ENCODE measurements around the gene NDUFS3.
"Not testable (repeated sequence)": the region's sequence is repeated elsewhere in the genome, so short reads cannot be mapped to it uniquely, and the experiment has no call there.

Gene NDUFS3

GRCh38 chr11:47578524-47579494 is at the start of gene NDUFS3, which contains the start of gene KBTBD4 (continued):
- peak; percentile 79 for TF ChIP-seq ZBTB10 (tag by site-specific recombination; IDR thresholded peaks at IDR 0.05)
- TF ChIP-seq ZBTB17 (tag by site-specific recombination; IDR thresholded peaks at IDR 0.05) = peak; percentile 99
- peak; percentile 89 for TF ChIP-seq ZNF660 (tag by site-specific recombination; IDR thresholded peaks at IDR 0.05)
- TF ChIP-seq, protein P1, sequence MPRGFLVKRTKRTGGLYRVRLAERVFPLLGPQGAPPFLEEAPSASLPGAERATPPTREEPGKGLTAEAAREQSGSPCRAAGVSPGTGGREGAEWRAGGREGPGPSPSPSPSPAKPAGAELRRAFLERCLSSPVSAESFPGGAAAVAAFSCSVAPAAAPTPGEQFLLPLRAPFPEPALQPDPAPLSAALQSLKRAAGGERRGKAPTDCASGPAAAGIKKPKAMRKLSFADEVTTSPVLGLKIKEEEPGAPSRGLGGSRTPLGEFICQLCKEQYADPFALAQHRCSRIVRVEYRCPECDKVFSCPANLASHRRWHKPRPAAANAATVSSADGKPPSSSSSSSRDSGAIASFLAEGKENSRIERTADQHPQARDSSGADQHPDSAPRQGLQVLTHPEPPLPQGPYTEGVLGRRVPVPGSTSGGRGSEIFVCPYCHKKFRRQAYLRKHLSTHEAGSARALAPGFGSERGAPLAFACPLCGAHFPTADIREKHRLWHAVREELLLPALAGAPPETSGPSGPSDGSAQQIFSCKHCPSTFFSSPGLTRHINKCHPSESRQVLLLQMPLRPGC (tag by site-specific recombination; IDR thresholded peaks at IDR 0.05) = peak; percentile 97

DNA sequence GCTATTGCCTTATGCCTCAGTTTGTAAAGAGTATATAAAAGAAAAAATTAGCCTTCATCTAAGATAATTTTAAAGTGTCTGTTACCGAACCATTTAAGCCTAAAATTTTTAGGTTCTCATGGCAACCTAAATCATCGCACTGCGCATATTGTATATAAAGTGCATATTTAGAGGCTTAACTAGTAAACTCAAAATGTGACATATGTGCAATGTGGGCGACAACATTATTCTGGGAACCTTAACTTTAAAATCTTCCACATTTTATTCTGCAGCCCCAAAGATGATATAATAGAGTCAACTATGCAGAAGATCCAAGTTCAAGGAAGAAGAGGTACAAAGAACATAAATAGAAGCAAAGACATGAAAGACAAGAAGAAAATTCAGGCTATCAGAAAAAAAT is 48.9 kb upstream of the NDUFS3 start:
- Histone ChIP-seq H3K36me3 (ENCODE audit: control insufficient read depth in 2 of 2, insufficient read depth in 1 of 2, low read length in 2 of 2) (no peaks in the 10 kb centered on the region; a peak in 1 of 3 replicates), H3K27ac (ENCODE audit: extremely low read depth, low read depth, low read length) (no peak overlapping the region), H3K4me3 (ENCODE audit: low read depth, low read length) (no peak overlapping the region), H3K9me3 (ENCODE audit: control insufficient read depth, insufficient read depth, low read depth, low read length) (no peaks in the 10 kb centered on the region), H3K4me1 (ENCODE audit: control insufficient read depth, insufficient read depth, low read length) (peaks cover 3% of the 10 kb centered on the region)
- ChIA-PET CTCF (no interaction called here), POLR2A (no interaction called here)
- TF ChIP-seq ZNF549 (tag by site-specific recombination; IDR thresholded peaks at IDR 0.05) (no peak), OSR2 (tag by site-specific recombination; IDR thresholded peaks at IDR 0.05) (no peak), HOXA7 (CRISPR knock-in tag; IDR thresholded peaks at IDR 0.05; ENCODE audit: borderline replicate concordance) (no peak), PRDM1 (tag by site-specific recombination; IDR thresholded peaks at IDR 0.05) (no peak), ZNF10 (tag by site-specific recombination; IDR thresholded peaks at IDR 0.05) (no peak)

DNA sequence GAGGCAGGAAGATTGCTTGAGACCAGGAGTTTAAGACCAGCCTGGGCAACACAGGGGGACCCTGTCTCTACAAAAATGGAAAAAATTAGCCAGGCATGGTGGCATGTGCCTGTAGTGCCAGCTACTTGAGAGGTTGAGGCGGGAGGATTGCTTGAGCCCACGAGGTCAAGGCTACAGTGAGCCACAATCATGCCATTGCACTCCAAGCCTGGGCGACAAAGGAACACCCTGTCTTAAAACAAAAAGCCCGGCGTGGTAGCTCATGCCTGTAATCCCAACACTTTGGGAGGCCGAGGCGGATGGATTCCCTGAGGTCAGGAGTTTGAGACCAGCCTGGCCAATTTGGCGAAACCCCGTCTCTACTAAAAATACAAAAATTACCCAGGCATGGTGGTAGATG is 48.2 kb upstream of the NDUFS3 start:
- CTCF ChIA-PET; POLR2A ChIA-PET; H3K4me3 ChIP-seq (ENCODE audit: low read depth, low read length); H3K36me3 ChIP-seq (ENCODE audit: control insufficient read depth in 2 of 2, insufficient read depth in 1 of 2, low read length in 2 of 2); H3K9me3 ChIP-seq (ENCODE audit: control insufficient read depth, insufficient read depth, low read depth, low read length); H3K27ac ChIP-seq (ENCODE audit: extremely low read depth, low read depth, low read length); H3K4me1 ChIP-seq (ENCODE audit: control insufficient read depth, insufficient read depth, low read length): not testable (repeated sequence)

- Histone ChIP-seq H3K4me1 (ENCODE audit: control insufficient read depth, insufficient read depth, low read length) (peaks cover 5% of the 10 kb centered on the region), H3K36me3 (ENCODE audit: control insufficient read depth in 2 of 2, insufficient read depth in 1 of 2, low read length in 2 of 2) (peaks cover 0 to 4% of the 10 kb centered on the region in 2 experiments; a peak in 2 of 3 replicates), H3K27ac (ENCODE audit: extremely low read depth, low read depth, low read length) (no peak overlapping the region), H3K9me3 (ENCODE audit: control insufficient read depth, insufficient read depth, low read depth, low read length) (no peaks in the 10 kb centered on the region), H3K4me3 (ENCODE audit: low read depth, low read length) (no peak overlapping the region)
- TF ChIP-seq ZNF416 (tag by site-specific recombination; IDR thresholded peaks at IDR 0.05) (no peak), ZNF707 (tag by site-specific recombination; IDR thresholded peaks at IDR 0.05) (no peak)
- TF ChIP-seq, protein P2, sequence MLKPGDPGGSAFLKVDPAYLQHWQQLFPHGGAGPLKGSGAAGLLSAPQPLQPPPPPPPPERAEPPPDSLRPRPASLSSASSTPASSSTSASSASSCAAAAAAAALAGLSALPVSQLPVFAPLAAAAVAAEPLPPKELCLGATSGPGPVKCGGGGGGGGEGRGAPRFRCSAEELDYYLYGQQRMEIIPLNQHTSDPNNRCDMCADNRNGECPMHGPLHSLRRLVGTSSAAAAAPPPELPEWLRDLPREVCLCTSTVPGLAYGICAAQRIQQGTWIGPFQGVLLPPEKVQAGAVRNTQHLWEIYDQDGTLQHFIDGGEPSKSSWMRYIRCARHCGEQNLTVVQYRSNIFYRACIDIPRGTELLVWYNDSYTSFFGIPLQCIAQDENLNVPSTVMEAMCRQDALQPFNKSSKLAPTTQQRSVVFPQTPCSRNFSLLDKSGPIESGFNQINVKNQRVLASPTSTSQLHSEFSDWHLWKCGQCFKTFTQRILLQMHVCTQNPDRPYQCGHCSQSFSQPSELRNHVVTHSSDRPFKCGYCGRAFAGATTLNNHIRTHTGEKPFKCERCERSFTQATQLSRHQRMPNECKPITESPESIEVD (tag by site-specific recombination; IDR thresholded peaks at IDR 0.05) = peak; percentile 77
- POLR2A ChIA-PET = interaction anchor here (0.6 to 1.6 kb wide), 4 partner anchors 22 to 198 kb away, joined by 3 to 5 read pairs (median 4); partner anchors contain the start of genes KBTBD4 and NDUFS3
- CTCF ChIA-PET = interaction anchor here (0.8 kb wide), 1 partner anchor 20 kb away, joined by 4 read pairs; no protein-coding TSS in a partner anchor
Observed at GRCh38 chr11:47531666-47532065, 47.2 kb upstream of the NDUFS3 start.

Data from HEK293 (cell line).